ENCODE results near the gene KRT86.
"Not testable (repeated sequence)": the region's sequence is repeated elsewhere in the genome, so short reads cannot be mapped to it uniquely, and the experiment has no call there.

KRT86 gene

DNA sequence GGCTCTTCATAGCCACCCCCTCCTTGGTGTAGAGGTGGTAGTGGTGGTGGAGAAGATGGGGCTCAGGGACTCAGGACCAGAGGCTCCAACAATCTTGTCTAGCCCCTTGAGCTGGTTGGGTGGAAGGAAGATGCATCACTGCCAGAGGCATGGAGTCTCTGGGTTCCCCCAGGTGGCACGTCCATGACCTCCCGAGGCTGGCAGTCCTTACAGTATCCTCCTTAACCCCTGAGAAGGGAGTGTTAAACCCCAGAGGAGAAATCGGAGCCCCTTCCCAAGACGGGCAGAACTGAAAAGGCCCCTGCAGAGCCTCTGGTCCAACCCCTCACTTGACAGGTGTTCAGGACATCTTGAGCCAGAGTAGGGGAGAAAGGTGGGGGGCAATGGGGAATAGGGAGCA lies 37.6 kb downstream of the KRT86 start:
- no peak for DNase-seq (ENCODE audit: low read depth in 3 of 3, low spot score in 1 of 3)

DNA sequence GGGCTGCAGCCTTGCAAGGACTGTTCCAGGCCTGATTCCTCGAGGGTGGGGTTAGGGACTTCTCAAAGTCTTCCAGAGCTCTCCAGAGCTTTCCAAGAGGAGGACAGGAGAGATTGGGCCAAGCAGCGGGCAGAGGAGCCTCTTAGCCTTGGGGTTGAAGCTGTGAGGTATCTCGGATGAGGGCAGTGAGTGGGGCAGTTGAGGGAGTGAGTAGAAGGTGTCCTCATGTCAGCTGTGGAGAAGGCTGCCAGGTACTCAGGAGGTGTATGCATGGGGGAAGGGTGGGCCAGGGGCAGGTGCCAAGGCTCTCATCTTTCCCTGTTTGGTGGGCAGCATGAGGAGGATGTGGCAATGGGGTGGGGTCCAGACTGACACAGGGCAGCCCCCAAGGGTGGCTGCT lies 39.0 kb downstream of the KRT86 start:
- no peak for DNase-seq (ENCODE audit: low read depth in 3 of 3, low spot score in 1 of 3)

DNA sequence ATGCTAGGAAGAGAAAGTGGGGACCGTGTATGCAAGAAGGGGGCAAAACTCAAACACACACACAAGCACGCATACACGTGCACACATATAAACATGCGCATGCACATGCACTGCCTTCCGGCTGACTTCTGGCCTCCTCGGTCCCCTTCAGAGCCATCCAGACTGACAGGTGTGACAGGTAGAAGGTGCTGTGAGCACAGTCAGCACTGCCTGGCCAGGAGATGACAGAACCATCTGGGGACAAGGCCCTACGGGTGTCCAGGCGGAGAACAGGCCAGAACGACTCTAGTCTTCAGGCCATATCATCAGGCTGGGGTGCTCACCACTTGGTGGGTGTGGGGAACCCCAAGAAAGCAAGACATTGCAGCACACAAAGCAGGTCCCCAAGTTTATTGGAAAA lies 39.5 kb downstream of the KRT86 start:
- DNase-seq (ENCODE audit: low read depth in 3 of 3, low spot score in 1 of 3), result no peak

DNA sequence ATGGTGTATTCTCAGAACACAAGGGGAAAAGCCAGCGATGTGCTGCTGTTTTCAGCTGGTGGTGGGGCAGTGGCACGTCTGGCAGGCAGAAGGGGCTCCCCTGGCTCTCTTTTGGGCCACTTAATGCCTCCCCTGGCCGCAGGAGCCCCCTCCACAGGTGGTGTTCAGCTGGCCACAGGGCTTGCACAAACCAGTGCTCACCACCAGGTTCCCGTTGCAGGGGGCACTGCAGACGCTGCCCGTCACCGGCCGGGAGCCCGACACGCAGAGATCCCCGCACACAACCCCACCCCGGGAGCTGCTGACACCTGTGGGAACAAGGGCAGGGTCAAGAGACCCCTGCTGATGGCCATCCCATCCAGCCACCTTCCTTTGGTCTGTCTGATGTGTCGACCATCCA lies 40.1 kb downstream of the KRT86 start:
- DNase-seq (ENCODE audit: low read depth in 3 of 3, low spot score in 1 of 3), result no peak

DNA sequence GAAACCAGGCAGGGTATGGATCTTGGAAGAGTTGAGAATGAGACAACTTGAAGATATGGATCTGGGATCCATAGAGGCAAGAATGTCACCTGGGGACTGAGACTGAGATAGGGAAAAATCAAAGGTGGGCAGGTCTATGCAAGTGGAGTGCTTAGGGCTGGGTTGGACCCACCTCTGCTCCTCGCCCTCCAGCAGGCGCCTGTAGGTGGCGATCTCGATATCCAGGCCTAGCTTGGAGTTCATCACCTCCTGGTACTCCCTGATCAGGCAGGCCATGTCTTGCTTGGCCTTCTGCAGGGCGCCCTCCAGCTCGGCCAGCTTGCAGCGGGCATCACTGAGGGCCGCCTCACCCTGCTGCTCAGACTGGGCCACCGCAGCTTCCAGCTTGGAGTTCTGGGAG lies 41.3 kb downstream of the KRT86 start:
- not testable (repeated sequence) for DNase-seq (ENCODE audit: low read depth in 3 of 3, low spot score in 1 of 3)

DNA sequence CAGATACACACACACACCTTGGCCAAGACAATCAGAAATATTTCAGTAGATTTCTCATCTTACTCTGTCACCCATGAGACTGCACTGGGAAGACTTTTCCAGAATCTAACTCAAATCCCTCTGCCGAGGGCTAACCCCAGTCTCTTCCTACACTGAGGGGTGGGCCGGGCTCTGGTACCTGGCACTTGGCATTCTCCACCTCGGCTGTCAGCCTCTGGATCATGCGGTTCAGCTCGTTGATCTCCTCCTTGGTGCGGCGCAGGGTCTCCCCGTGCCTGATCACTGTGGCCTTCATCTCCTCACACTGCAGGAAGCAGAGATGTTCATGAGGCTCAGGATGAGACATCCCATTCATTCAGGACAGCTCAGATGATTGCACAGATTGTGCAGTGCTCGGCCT lies 41.8 kb downstream of the KRT86 start:
- no peak for DNase-seq (ENCODE audit: low read depth in 3 of 3, low spot score in 1 of 3)

DNA sequence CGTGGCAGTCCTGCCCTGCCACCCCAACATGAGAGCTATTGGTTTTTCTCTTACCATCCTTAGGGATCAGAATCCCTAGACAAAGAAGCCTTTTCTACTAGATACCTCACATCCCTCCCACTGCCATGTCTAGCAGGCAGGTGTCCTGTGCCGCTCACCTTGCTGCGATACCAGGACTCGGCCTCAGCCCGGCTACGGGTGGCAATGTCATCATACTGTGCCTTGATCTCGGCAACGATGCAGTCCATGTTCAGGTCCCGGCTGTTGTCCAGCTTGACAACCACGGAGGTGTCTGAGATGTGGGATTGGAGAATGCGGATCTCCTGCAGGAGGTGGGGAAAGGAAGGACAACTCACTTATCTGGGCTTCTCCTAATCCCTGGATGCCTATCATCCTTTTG lies 42.3 kb downstream of the KRT86 start:
- no peak for DNase-seq (ENCODE audit: low read depth in 3 of 3, low spot score in 1 of 3)

DNA sequence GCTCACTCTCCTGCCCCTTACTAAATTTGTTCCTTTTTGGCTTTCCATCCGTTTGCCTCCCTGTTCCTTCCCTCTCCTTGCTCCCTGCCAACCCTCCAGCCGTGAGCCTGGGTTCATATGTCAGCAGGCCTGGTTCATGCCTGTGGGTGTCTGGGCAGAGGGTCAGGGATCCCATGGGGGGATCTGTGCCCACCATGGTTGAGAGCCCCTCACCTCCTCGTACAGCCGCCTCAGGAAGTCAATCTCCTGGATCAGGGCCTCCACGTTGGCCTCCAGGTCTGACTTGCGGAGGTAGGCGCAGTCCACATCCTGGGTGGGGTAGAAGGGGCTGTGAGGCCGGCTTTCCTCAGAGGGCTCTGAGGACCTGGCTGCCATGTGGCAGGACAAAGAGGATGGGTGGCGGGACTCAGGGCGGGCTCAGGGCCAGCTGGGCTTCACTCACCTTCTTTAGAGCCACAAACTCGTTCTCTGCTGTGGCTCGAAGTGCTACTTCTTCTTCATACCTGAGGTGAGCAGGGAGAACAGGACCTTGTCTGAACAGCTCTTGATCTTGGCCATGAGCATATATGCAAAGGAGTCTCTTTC lies 43.1 kb downstream of the KRT86 start:
- DNase-seq (ENCODE audit: low read depth in 3 of 3, low spot score in 1 of 3), result no peak

DNA sequence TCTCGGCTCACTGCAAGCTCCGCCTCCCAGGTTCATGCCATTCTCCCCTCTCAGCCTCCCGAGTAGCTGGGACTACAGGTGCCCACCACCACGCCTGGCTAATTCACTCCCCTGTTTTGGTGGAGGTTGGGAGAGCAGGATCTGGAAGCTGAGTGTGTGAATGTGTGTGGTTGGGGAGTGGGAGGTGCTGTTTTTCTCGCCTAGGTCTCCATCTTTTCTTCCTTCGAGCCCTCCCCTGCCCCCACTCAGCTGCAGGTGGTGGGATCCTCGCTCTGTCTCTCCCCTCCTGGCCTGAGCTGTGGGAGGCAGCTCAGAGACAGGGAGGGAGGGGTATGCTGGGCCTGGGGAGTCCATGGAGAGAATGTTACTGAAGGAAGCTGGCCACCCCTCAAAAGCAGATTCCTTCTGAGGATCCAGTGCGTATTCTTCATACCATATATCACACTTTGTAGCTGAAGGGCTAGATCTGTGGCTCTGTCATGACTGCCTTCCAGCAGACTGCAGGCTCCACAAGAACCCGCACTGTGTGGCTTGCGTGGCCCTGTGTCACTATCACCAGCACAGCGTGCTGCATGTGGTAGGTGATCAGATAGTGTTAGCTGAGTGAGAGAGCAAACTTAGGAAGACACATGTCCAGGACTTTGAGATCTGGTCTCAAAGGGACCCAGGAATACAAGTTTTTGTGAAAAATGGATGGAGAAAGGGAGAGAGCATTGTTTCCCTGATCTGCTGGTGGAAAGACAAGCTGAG lies 44.0 kb downstream of the KRT86 start:
- DNase-seq (ENCODE audit: low read depth in 3 of 3, low spot score in 1 of 3), result no peak

DNA sequence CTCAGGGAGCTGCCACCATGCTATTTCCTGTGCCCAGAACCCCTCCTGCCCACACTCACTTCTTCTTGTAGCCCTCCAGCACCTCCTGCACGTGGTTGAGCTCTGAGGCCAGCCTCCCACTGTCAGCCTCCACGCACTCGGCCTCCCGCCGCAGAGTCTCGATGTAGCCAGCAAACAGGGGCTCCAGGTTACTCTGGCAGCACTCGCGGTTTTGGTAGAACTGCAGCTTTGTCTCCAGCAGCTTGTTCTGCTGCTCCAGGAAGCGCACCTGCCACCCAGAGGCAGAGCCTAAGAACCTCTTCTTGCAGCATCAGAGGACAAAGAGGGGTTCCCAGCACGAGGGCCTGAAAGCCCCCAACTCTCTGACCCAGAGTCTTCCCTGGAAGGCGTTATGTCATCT lies 44.7 kb downstream of the KRT86 start:
- DNase-seq (ENCODE audit: low read depth in 3 of 3, low spot score in 1 of 3), result no peak

DNA sequence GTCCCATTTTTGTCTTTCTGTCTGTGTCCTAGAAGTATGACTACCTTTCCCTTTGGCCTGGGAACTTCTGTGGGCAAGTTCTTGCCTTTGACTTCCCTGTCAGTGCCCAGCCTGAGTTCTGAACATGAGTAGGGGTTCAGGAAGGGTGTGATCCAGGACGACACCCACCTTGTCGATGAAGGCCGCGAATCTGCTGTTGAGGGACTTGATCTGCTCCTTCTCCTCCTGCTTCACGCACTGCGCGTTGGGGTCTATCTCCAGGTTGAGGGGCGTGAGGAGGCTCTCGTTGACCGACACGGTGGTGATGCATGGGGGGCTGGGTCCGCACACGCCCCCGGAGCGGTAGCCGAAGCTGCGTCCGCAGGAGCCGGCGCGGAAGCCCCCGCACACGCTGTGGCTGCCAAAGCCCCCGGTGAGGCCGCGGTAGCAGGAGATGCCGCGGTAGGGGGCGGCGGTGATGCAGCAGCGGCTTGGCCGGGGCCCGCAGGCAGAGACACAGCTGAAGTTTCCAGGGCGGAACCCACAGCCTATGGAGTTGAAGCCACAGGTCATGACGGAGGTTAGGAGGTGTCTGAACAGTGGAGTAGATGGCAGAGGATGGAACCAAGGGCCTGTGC lies 46.4 kb downstream of the KRT86 start, which contains the start of gene KRT83:
Gene KRT83 (minus strand): TSS at position 615 of the 617 bp plus-strand sequence. CDS start 63 bp downstream, at position 552.
- no peak for DNase-seq (ENCODE audit: low read depth in 3 of 3, low spot score in 1 of 3)

DNA sequence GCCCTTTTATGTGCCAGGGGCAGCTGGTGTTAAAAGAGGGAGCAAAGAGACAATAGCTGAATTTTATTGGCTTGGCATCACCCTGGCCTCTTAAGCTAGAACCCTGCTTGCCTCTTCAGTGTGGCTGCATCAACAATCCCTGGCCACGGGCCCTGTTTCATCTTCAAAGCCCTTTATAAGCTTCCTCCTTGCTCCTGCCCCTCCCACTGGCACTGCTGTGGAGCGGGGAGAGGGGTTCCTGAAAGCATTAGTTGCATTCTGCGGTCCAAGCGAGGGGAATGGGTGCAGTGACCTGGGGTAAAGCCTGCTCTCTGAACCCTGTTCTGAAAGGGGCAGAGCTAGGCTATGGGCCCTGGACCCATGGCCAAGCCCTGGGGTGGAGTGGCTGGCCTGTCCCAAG lies 47.0 kb downstream of the KRT86 start:
- DNase-seq (ENCODE audit: low read depth in 3 of 3, low spot score in 1 of 3), result no peak

DNA sequence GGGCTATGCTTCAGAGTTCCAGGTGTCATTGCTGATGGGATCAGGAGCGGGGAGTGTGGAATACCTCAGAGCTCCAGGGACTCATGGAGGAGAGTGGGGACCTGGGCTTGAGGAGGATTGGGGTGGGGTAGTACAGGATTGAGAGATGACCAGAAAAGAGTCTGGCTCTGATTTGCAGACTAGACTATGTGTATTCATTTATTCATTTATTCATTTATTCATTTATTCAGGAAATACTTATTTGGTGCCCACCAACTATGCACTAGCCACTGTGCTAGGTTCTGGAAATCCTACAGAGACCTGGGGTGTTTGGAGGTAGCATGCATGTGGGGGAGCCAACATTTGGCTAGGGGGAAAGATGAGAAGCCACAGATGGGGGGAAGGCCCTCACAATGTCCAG lies 47.6 kb downstream of the KRT86 start:
- DNase-seq (ENCODE audit: low read depth in 3 of 3, low spot score in 1 of 3), result no peak

DNA sequence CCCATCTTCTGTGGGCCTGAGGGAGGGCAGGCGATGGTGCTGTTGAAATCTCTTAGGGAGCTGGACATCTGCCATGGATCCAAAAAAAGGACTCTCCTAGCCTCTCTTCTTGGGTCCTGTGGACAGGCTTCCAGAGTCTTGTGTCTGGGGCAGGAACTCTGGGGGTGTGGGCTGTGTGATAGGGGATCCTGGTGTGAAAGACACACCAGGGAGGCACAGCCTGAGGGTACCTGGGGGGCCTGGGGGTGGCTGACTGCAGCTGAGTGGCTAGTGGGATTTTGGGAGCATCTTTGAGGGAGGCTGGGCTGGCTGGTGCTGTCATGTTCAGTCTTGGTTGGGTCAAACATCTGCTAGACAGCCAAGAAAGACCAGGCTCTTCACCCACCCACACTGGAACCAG lies 48.6 kb downstream of the KRT86 start:
- DNase-seq (ENCODE audit: low read depth in 3 of 3, low spot score in 1 of 3), result no peak

DNA sequence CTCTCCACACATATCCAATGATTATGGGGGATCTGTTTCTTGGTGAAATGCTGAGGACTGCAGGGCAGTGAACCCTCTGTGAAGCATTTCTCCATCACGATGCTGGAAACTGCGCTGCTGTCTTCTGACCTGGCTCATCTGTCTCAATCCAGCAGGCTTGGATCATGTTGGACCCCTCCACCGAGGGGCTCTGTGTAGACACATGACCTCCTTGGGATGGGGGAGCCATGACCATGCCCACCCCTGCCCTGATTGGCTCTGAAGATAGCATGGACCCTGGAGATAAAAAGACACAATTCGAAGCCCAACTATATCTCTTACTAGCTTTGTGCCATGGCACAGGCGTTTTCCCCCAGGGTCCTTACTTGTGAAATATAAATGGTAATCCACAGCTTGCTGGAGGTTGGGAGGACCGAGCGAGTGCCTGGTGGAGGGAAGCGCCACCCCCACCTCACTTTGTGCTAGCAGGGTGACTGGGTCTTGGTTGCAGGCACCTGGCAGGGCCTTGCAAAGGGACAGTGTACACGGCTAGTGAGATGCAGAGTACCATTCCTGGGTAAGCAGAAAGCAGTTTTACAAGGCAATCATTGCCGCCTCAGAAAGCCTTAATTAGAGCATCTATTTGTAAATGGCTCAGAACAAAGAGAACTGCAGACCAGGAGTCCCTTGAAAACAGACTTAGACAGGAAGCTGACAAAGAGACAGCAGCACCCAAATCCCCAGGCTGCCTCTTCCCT lies 49.1 kb downstream of the KRT86 start:
- DNase-seq (ENCODE audit: low read depth in 3 of 3, low spot score in 1 of 3), result no peak

DNA sequence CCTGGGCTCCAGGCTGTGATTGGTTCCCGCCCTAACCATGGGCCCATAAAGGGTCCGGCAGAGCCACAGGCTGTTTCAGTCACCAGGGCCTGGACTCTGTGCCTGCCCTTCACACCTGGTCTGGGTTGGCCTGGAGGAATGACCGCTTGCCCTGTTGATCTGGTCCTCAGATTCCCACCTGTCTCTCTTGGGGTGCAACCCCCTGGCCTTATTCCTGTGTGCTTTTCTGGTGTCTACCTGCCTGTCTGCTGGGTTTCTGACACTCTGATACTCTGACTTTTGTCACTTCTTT lies 49.7 kb downstream of the KRT86 start:
- DNase-seq (ENCODE audit: low read depth in 3 of 3, low spot score in 1 of 3), result no peak

DNA sequence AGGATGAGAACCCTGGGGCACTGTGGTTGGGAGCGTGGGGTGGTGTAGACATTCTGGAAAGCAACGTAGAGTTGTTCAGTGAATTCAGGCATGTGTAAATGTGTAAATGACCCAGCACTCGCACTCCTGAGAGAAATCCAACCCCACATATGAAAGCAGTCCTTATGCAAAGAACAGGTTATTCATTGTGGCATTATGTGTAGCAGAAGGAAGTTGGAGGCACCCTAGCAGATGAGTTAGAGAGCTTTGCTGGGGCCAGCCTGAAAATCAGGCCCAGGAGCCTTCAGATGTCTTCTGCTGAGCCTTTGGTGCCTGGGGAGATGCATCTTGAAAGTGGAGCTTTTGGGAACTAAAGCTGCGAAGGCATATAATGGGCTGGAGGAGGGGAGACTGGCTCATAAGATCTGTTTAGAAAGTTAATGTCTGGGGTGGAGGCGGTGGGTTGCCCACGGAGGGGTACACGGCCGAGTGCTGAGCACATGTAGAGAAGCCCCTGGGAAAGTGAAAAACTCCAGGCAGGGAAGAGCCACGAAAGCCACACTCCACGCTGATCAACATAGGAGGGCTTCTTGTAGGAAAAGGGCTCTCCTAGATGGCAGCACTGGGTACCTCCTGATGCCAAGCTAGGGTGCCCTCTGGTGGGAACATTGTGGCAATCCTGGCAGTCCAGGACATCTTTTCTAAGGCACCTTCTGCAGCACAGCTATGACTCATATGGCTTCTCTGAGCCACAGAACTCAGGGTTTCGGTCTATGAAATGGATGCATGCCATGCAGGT lies 52.8 kb downstream of the KRT86 start:
- peak; percentile 41 to 62 (median 50) for DNase-seq (ENCODE audit: low read depth in 3 of 3, low spot score in 1 of 3)

DNA sequence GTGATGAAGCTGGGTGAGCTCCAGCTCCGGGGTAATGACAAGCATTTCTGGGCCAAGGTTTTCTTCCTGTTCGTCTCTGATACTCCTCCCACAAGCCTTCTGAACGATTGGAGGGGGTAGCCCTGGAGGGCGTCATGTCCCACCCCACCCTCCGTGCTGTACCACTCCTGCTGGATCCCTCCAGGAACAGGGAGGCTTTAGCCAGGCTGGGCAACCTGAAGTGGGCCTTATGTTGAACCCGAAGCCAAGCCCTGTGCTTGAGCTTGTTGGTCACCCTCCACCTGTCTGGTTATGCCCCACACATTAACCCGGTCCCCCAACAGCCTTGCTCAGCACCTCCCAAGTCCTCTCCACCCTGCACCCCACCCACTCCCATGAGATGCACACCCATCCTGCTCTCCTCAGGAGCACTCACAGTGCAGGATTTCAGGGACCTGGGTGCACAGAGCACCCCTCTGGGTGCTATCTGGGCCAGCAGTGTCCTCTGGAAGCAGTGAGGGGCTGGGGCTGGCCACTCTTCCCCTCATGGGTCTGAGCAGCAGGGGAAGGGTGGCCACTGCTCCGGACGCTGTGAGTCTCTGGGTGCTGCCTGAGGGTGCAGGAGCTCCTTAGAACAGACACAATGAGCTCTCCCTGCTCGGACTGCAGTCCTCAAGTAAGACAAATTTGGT lies 53.5 kb downstream of the KRT86 start:
- no peak for DNase-seq (ENCODE audit: low read depth in 3 of 3, low spot score in 1 of 3)

DNA sequence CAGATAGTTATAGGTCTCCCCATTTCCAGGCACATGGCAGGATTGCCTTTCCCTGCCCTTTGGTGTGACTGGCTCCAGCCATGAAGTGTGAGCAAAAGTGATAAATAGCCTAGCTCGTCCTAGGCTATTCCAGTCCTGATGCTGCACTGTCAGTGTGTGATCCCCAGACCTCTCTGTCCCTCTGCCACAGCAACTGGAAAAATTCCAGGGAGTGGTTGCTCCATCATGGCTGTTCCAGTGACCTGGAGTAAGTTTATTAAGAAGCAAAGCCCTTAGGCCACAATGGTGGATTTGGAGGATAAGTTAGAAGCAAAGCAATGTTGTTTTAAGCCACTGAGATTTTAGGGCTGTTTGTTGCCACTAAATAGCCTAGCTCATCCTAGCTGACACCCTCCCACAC lies 56.6 kb downstream of the KRT86 start:
- DNase-seq (ENCODE audit: low read depth in 3 of 3, low spot score in 1 of 3), result no peak

DNA sequence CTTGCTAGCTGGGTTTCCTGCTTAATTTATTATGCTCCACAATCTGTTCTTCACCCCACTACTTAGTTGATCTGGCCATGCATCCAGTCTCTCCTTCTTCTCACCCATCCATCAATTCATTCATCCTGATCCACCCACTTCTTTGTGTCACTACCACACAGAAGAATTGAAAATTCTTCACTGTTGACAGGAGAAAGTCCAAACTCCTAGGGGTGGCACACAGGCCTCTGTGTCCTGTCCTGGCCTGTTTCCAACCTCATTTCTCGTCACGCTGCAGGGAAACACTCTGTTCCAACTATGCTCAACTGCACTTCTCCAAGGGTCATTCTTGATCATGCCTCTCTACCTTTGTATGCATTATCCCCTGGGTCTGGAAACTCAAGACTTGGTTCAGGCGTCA lies 57.4 kb downstream of the KRT86 start:
- DNase-seq (ENCODE audit: low read depth in 3 of 3, low spot score in 1 of 3), result no peak

DNA sequence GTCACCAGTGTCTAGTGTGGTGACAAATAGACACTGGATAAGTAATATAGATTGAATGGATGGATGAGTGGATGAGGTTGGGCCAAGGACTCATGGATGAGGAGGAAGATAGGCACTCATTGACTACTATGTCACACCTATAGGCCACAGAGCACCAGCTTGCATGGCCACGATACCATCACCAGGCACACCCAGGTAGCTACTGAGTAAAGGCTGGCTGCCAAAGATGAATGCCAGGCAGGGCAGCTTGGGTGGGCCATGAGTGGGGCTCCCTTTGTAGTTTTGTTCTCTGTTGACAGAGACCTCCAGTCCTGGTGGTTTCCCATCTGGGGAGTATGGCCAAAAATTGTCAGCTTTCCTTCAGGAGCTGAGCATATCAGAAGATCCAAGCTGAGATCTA lies 57.9 kb downstream of the KRT86 start:
- DNase-seq (ENCODE audit: low read depth in 3 of 3, low spot score in 1 of 3), result no peak

Measured in stimulated activated CD4-positive, alpha-beta T cell treated with anti-CD3 and anti-CD28 coated beads, TNF-alpha, amount 100 ng/mL, for 1 hour (primary cell).